IPS DF 6.9 (cell line): ENCODE results near the gene ADARB2.
"Not testable (repeated sequence)": the region's sequence is repeated elsewhere in the genome, so short reads cannot be mapped to it uniquely, and the experiment has no call there.

Source experiments
- DNase-seq: peaks from one replicate; pipeline ENCODE4 v3.0.0-alpha.2; 2013; ENCODE audit warnings: low read depth, low spot score
- H3K27ac ChIP-seq: one replicate; pipeline ENCODE4 v1.5.1; 2013; ENCODE audit warnings: low read length, control low read depth
- H3K27me3 ChIP-seq: 2 replicates; pipeline ENCODE4 v1.6.1; 2013; ENCODE audit warnings: mild to moderate bottlenecking, low read length; ENCODE audit not compliant: control insufficient read depth, insufficient read depth
- H3K36me3 ChIP-seq: 2 replicates; pipeline ENCODE4 v1.6.1; 2013; ENCODE audit warnings: low read length; ENCODE audit not compliant: control insufficient read depth, insufficient read depth
- H3K4me1 ChIP-seq: 2 replicates; pipeline ENCODE4 v1.6.1; 2013; ENCODE audit warnings: low read length; ENCODE audit not compliant: control insufficient read depth, insufficient read depth
- H3K4me3 ChIP-seq: 2 replicates; pipeline ENCODE4 v1.5.1; 2013; ENCODE audit warnings: mild to moderate bottlenecking, low read length
- H3K9me3 ChIP-seq: 2 replicates; pipeline ENCODE4 v1.6.1; 2013; ENCODE audit warnings: low read length, inconsistent platforms; ENCODE audit not compliant: control insufficient read depth, insufficient read depth
- WGBS: extraction: QIAGEN DNeasy Blood & Tissue Kit; methylation state at CpG from one replicate; pipeline ENCODE4 v1.1.7; 2013; ENCODE audit warnings: mixed read lengths, missing lambda C conversion rate; ENCODE audit not compliant: insufficient read length, insufficient coverage; 5-methylcytosine and 5-hydroxymethylcytosine counted together

The ADARB2 gene

GRCh38 chr10:1227510-1228402, 509.6 kb downstream of the ADARB2 start:
- H3K9me3 ChIP-seq, result no peaks in the 10 kb centered on the region
- H3K36me3 ChIP-seq, result no peaks in the 10 kb centered on the region
- H3K4me3 ChIP-seq, result no peak overlapping the region
- no peaks in the 10 kb centered on the region for H3K27me3 ChIP-seq
- no peaks in the 10 kb centered on the region for H3K4me1 ChIP-seq
- no CpG with 5 or more reads among the region's 9 CpGs for WGBS
- DNase-seq, result no peak
- no peak overlapping the region for H3K27ac ChIP-seq

GRCh38 chr10:1226907-1227306, 510.4 kb downstream of the ADARB2 start:
- WGBS, result no CpG with 5 or more reads among the region's 8 CpGs
- H3K27me3 ChIP-seq, DNase-seq, H3K36me3 ChIP-seq, H3K27ac ChIP-seq, H3K9me3 ChIP-seq, H3K4me3 ChIP-seq, H3K4me1 ChIP-seq: not testable (repeated sequence)

DNA sequence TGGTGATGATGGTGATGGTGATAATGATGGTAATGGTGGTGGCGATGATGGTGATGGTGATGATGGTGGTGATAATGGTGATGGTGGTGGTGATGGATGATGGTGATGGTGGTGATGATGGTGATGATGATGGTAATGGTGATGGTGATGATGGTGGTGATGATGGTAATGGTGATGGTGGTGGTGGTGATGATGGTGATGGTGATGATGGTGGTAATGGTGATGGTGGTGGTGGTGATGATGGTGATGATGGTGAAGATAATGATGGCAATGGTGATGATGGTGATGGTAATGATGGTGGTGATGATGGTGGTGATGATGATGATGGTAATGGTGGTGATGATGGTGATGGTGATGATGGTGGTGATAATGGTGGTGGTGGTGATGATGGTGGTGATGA, 517.5 kb downstream of the ADARB2 start:
- not testable (repeated sequence) for H3K27ac ChIP-seq, DNase-seq, H3K4me3 ChIP-seq, H3K27me3 ChIP-seq, H3K36me3 ChIP-seq, H3K9me3 ChIP-seq, H3K4me1 ChIP-seq
- WGBS, result no CpG with 5 or more reads among the region's 1 CpG

DNA sequence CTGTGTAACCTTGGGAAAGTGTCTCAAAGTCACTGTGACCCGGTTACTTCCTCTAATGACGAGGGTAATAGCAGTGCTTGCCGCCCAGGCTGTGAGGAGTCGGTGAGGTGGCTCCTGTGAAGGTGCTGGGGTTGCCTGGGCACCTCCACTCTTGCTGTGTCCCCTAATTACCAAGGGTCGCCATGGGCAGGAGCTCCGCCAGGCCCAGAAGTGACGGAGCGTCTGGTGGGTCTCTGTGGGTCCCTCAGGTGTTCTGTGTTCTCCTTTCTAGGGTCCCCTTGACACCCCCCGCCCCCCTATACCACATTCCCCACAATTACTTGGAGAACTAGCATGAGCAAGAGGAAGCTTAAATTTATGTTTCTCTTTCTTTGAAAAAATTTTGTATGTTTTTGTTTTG, 519.7 kb downstream of the ADARB2 start:
- Histone ChIP-seq H3K4me3 (no peak overlapping the region), H3K27ac (no peak overlapping the region), H3K36me3 (no peaks in the 10 kb centered on the region), H3K9me3 (no peaks in the 10 kb centered on the region), H3K27me3 (no peaks in the 10 kb centered on the region), H3K4me1 (no peaks in the 10 kb centered on the region)
- no peak for DNase-seq
- no CpG with 5 or more reads among the region's 9 CpGs for WGBS

DNA sequence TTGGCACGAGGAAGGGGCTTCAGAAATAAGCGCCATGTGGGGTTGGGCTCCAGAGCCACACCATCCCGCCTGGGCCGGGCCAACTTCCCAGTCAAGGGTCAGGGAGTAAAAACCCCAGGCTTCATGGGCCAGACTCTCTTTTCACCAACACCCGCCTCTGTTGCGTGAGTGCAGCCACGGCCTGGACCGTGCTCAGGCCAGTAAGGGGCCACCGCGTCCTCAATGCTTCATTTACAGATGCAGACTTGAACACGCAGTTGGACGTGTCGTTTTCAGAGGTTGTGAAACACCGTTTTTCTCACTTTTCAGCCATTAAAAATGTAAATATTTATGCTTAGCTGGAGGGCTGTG, 520.1 kb downstream of the ADARB2 start:
- no peak for DNase-seq
- Histone ChIP-seq H3K27me3 (no peaks in the 10 kb centered on the region), H3K4me1 (no peaks in the 10 kb centered on the region), H3K9me3 (no peaks in the 10 kb centered on the region), H3K4me3 (no peak overlapping the region), H3K36me3 (no peaks in the 10 kb centered on the region), H3K27ac (no peak overlapping the region)
- no CpG with 5 or more reads among the region's 14 CpGs for WGBS

GRCh38 chr10:1216574-1217236, 520.6 kb downstream of the ADARB2 start:
- H3K27me3 ChIP-seq, result no peaks in the 10 kb centered on the region
- H3K36me3 ChIP-seq, result no peaks in the 10 kb centered on the region
- H3K4me1 ChIP-seq, result no peaks in the 10 kb centered on the region
- no peak overlapping the region for H3K4me3 ChIP-seq
- no peak for DNase-seq
- no peak overlapping the region for H3K27ac ChIP-seq
- WGBS, result no CpG with 5 or more reads among the region's 31 CpGs
- no peaks in the 10 kb centered on the region for H3K9me3 ChIP-seq

GRCh38 chr10:1215862-1216573, 521.3 kb downstream of the ADARB2 start:
- no peak overlapping the region for H3K4me3 ChIP-seq
- no peaks in the 10 kb centered on the region for H3K4me1 ChIP-seq
- H3K9me3 ChIP-seq, result no peaks in the 10 kb centered on the region
- H3K27ac ChIP-seq, result no peak overlapping the region
- no peaks in the 10 kb centered on the region for H3K27me3 ChIP-seq
- no peak for DNase-seq
- no CpG with 5 or more reads among the region's 22 CpGs for WGBS
- H3K36me3 ChIP-seq, result no peaks in the 10 kb centered on the region

DNA sequence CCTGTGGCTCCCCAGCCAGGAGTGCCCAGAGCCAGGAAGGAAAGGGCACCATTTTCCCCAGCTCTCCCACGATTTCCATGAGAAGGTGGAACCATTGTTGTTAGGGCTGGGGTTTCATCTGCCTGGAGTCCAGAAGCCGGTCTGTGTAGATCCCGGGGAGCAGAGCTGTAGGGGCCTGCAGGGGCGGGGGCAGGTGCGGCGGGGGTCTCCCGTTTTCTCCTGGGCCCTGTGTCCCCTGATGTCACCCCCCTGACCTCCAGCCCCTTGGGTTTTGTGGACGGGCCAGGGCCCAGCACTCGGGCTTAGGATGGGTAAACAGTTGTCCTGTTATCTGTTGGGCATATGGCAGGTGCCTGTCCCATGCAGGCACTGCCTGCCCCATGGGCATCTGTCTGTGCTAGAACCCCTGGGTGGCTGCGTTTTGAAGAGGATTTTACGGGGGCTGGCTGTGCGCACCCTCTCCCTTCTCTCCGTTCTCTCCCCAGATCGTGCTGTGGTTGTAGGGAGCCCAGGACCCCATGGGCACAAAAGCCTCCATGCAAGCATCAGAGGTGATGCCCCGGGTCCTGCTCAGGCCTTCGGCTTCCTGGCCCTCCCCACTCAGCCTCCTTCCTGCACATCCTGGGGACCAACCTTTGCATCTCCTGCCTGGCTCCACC, 522.3 kb downstream of the ADARB2 start:
- H3K27ac ChIP-seq, result no peak overlapping the region
- no peak for DNase-seq
- no peaks in the 10 kb centered on the region for H3K9me3 ChIP-seq
- H3K4me3 ChIP-seq, result no peak overlapping the region
- H3K36me3 ChIP-seq, result no peaks in the 10 kb centered on the region
- no CpG with 5 or more reads among the region's 16 CpGs for WGBS
- no peaks in the 10 kb centered on the region for H3K27me3 ChIP-seq
- H3K4me1 ChIP-seq, result no peaks in the 10 kb centered on the region

- WGBS, result no CpG with 5 or more reads among the region's 28 CpGs
These were observed 523.2 kb downstream of the ADARB2 start for GRCh38 chr10:1214071-1214675.

More at GRCh38 chr10:1214071-1214675, 523.2 kb downstream of the ADARB2 start:
- Histone ChIP-seq H3K27me3 (no peaks in the 10 kb centered on the region), H3K4me3 (no peak overlapping the region), H3K9me3 (no peaks in the 10 kb centered on the region), H3K4me1 (no peaks in the 10 kb centered on the region), H3K27ac (no peak overlapping the region), H3K36me3 (no peaks in the 10 kb centered on the region)
- no peak for DNase-seq
